HG03060 (cell line): ENCODE results near the gene DNAJC7.
"Not testable (repeated sequence)": the region's sequence is repeated elsewhere in the genome, so short reads cannot be mapped to it uniquely, and the experiment has no call there.

Experiments used
- ATAC-seq: cut with Tn5 transposase; IDR thresholded peaks from one replicate; pipeline ENCODE4 v1.9.1; 2021; ENCODE audit warnings: low read depth, moderate number of reproducible peaks; ENCODE audit not compliant: unreplicated experiment

Gene DNAJC7

DNA sequence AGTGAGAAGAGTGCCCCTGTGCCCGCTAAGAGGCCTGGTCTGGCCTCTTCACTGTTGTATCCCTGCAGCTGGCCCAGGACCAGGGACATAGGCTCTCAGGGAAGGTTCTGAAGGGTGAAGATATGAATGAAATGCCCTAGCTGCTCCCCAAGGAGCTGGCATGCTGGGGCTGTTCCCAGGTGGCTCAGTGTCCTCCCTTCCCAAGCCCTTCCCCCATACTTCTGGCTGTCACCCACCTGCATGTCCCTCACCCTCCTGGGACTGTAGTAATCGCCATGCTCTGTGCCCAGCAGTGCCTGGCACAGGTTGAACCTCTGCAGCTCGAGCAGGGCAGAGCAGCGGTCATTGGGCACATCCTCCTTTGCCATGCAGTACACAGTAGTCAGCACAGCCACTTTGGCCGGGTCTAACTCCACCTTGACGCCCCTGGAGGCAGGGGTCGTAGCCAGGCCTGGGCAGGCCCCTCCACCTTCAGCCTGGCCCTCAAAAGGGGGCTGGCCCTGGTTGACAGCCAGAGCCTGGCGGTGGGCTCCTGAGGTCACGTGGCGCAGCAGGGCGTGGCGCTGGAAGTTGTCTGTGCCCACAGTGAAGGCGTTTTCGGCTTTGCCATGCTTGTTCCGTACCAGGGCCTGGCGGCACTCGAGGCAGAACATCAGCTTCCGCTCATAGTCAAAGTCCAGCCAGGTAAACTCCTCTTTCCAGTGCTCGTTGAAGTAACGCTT, 25.5 kb upstream of the DNAJC7 start:
- no peak for ATAC-seq

DNA sequence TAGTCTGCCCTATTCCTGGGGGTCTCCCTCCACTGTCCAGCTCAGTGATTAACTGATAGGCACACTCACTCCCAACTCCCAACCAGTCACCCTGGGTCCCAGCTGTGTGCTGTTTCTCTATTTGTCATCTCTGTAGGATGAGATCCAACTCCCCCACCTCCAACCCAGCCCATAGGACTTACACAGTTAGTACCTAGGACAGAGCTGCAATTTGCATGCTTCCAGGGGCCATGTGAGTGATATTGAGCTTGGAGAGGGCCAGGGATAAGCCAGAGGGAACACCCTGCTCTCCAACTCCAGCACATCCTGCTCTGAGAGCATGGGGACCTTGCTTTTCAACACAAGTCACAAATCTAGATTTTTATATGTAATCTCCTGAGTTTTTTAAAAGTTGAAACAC, 24.4 kb upstream of the DNAJC7 start:
- no peak for ATAC-seq

DNA sequence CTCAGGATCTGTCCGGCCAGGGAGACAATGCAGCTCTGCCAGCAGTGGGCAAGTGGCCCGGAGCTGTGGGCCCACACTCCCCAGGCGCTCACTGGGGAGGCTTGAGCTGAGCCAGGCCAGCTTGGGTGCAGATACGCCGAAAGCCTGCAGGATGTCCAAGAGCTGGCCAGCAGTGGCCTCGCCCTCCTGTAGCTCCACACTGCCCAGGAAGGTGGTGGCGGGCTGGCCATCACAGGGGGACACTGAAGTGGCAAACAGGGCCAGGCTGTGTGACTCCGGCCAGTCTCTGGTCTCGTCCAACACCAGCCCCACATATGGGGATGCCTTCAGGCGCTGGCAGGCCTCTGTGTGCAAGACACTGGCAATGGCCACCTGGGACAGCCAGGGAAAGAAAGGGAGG, 23.6 kb upstream of the DNAJC7 start:
- ATAC-seq, result no peak

DNA sequence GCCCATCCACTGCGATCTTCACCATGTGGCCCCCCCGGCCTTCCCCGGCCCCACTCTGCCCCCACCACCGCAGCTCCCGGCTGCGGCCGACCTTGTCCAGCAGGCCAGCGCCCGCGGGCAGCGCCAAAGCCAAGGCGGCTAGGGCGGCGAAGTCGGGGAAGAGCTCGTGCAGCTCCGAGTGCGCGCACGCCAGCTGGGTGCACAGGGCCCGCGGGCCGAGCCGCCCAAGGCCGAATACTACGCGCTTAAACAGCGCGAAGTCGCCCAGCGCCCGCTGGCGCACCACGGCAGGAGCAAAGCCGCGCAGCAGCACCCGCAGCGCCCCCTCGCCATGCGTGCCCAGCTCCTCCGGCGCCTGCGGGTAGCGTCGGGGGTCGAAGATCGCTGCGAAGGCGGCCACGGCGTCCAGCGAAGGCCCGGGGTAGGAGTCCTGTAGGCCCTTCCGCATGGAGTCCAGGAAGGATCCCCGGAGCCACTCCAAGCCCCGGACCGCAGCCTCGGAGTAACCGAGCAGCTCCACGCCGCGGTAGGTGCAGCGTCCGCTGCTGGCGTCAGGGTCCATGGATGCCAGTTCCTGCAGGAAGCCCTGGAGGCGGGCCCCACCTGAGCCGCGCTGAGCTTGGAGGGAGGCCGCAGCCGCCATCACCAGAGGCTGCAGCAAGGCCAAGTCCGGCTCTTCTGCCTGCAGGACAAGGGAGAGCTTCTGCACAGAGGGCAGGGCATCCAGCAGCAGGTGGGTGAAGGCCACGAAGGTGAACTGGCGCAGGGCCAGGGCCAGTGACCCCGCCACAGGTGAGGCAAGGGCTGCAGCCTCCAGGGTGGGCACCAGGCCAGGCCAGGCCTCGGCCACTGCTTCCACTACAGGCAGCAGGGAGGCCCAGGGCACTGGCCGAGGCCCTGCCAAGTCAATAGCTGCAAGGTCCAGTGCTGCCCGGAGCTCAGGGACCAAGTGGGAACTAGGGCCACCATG, 22.8 kb upstream of the DNAJC7 start:
- no peak for ATAC-seq

DNA sequence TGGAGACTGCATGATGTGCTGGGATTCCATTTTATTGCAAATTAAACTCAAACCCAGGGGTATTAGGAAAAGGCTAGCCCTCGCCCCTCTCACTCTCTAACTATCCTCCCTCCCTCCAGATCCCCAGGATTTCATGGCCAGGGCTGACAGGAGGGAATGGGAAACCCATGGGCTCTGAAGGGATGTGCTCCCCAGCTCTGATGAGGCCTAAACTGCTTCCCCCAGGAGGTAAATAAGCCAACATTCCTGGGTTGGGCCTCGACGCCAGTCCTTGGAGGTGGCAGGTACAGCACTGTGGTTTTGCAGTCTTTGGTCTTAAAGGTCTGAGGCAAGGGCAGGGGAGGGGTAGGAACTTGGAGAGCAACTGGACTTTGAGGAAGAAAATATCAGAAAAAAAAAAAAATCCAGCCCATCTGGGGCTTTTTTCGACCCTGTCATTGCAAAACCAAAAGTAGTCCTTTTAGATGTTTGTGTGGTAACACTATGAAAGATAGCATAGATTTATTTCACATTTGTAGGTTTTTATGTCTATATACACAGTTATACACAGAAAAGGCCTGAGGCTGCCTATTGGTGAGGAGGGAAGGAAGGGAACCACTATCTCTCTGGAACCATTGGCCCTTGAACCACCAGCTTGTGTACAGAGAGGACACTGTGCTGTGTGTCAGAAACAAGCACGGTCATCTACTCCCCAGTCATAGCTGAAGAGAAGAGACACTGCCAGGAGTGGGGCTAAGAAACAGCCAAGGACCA, 21.2 kb upstream of the DNAJC7 start:
- ATAC-seq, result no peak

DNA sequence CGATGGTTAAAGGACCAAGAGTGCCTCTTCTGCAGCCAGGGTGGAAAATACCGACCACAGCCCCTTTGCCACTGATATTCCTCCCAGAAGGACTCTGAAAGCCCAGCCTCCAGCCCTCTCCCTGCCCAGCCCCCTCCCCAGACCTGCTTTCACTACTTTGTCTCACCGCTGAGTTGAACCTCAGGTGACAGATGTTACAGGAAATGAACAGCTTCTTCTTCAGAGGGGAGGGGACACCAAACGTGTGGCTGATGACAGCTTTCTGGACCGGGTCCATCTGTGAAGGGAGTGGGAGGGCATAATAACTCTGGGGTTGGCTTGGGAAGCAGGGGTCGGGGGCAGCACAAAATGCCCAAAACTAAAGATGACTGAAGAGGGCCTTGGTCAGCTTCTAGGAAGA, 16.8 kb upstream of the DNAJC7 start:
- no peak for ATAC-seq

DNA sequence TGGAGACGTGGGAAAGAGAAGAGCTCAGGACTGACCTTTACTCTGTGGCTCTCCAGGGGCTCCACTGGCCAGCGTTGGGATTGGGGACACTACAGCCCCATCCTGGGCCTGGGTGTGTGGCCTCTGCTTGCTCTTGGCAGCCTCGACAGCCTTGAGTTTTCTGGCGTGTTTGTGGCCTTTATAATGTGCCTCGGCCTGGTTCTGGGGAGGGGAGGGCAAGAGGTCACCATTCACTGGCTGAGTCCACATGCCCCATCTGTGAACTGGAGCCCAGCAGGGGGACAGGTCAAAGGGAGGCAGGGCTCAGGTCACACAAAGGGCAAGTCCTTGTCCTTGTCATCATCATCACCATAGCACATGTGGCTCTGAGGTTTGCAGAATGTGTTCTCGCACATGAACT, 14.3 kb upstream of the DNAJC7 start:
- ATAC-seq, result no peak

DNA sequence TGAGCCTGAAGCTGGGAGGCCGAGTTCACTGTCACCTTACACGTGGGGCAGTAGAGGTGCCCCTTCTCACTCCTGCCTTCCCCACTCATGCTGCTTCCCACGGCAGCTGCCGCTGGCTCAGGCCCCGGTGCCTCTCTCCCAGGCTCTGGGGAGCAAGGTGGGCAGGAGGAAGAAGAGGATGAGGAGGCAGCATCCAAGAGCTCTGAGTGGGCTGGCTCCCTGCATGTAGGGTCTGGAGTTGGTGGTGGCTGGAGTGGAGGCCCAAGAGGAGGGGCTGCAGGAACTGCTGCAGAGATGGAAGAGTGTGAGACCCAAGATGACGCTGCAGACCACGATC, 11.5 kb upstream of the DNAJC7 start:
- ATAC-seq, result no peak

DNA sequence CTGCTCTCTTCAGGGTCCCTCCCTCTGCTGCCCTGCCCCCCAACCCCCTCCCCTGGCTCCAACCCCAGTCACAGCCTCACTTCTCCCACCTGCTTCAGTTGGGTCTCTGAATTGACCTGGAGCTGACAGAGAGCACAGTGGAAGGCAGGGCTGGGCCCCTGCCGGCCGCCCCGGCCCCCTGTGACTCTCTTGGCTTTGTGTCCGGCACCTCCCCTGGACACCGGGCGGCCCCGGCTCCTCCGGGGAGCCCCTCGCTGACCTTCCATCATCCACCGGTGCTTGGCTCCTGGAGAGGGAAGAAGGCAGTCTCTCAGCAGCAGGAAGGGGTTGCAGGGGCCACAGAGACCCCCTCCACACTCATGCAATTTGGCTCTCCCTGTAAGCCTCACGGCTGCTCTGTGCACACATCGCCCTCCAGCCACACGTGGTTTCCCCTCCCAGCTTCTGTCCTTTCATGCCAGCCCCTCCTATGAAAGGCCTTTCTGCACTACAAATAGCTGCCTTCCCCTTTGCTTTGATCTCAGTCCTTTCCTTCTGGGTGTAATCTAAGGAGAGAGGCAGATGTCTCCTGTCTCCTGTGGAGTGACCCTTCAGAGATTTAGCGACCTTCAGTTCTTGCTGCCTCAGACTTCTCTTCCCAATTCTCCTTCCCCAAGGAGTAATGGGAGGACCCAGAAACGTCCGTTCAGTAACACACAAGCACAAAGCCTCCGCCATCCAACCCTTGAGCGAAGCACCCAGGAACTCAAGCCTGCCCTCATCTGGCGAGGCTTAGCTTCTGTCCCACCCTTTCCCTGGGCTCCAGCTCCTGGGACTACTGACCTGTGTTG, 10.9 kb upstream of the DNAJC7 start:
- no peak for ATAC-seq

DNA sequence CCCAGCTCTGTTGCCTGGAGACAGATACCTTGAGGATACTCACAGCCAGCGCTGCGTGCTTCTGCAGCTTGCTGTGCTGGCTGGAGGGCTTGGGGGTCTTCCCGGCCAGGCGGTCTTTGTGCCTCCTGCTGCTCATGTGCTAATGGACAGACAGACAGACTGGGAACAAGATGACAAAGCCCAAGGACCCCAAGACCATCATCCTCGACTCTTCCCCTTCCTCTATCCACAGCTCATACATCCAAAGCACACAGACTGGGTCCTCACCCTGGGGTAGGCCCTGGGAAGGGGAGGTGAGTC, 10.3 kb upstream of the DNAJC7 start:
- ATAC-seq, result no peak

DNA sequence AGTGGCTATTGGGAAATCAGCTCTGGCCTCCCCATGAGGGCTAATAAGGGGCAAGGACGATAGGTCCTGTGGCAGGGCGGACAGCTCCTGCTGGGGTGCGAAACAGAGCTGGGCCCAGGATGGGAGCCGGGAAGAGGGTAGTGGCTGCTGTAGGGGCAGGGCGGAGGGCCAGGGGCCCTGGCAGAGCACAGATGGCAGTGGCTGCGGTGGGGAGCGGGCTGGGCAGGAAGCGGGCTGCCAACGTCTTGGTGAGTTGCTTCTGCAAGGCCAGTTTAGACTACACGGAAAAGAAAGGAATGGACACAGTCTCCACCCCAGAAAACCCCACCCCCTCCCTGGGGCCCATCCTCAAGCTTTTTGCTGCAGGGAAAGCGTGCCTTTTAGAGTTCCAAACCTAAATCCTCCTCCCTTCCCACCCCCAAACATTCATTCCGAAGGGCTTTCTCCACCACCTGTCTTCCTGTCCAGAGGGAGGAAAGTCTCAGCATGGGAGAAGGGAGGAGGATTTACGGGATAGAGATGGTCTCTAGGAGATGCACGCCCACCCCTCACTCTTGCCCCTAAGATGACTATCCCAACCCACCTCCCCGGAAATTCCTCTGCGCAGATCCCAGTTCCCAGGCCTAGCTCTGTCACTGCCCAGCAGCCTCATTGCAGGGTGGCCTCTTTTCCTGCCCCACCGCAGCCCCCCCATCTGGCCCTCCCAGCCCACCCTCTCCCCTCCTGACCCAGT, 9.8 kb upstream of the DNAJC7 start:
- ATAC-seq, result no peak

DNA sequence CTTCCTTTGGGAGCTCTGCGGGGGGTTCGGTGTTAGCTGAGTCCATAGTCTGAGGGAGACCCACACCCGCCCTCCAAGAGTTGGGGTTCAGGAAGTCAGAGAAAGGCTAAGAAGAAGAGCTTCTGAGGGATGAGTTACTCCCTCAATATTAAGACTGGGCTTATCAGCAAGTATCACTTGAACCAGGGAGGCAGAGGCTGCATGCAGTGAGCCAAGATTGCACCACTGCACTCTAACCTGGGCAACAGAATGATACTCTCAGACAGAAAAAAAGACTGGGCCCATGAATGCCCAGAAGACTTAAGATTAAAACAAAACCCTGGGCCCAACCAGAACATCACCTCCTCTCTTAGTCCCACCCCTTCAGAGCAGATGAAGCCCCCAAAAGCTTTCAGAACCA, 8.7 kb upstream of the DNAJC7 start:
- ATAC-seq, result no peak

DNA sequence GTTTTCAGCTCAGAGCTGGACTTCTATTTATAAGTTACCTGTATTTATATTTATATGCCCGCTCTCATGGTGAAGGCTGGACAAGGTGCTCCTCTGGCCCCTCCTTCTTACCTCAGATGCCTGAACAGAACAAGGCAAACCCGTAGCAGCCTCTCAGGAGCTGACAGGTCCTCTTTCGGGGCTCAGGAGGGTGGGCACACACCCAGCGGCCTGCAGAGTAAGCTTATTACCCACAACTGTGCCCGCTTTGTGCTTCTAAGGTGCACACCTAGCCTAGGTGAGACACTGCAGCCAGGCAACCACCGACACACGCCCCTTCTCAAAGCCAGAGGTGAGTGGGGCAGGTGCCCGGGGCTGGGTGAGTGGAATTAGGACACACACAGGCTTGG, 7.9 kb upstream of the DNAJC7 start:
- ATAC-seq, result no peak

DNA sequence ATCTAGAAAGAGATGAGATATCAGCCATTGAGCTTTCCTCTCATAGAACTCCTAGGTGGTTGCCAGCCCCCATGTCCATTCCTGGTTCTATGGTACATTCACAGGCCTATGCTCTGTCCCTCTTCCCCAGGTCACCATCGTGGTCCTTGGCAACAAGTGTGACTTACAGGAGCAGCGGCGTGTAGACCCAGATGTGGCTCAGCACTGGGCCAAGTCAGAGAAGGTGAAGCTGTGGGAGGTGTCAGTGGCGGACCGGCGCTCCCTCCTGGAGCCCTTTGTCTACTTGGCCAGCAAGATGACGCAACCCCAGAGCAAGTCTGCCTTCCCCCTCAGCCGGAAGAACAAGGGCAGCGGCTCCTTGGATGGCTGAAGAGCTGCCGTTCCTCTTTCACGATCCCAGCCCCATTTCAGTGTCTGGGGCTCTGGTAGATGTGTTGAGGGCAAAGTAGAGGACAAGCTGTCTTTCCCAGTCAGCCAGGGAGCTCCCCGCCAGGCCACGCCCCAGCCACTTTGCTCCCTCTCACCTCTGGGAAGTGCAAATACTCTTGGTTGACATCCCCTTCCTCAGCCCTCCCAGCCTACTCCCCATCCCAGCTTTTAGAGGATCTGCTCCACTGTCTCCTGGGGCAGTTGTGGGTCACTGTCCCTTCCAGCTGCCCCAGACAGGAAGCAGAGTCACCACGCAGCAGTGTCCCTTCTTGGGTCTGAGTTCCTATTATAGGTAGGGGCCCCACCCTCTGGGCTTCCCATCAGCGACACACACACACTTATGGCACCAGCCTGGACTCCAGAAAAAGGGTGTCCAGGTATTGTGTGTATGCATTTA, 6.5 kb upstream of the DNAJC7 start:
- ATAC-seq, result no peak

DNA sequence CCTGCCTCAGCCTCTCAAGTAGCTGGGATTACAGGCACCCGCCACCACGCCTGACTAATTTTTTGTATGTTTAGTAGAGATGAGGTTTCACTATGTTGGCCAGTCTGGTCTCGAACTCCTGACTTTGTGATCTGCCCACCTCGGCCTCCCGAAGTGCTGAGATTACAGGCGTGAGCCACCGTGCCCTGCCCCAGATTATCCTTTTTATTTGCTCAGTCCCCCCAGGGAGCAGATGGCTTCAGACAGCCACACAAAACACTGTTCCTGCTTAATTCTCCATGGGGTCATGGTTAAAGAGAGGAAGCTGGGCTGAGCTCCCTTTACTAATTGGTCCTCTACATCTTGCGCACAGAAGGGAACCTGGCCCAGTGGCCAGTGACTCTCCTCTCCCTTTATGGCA, 3.6 kb upstream of the DNAJC7 start:
- ATAC-seq, result not testable (repeated sequence)

DNA sequence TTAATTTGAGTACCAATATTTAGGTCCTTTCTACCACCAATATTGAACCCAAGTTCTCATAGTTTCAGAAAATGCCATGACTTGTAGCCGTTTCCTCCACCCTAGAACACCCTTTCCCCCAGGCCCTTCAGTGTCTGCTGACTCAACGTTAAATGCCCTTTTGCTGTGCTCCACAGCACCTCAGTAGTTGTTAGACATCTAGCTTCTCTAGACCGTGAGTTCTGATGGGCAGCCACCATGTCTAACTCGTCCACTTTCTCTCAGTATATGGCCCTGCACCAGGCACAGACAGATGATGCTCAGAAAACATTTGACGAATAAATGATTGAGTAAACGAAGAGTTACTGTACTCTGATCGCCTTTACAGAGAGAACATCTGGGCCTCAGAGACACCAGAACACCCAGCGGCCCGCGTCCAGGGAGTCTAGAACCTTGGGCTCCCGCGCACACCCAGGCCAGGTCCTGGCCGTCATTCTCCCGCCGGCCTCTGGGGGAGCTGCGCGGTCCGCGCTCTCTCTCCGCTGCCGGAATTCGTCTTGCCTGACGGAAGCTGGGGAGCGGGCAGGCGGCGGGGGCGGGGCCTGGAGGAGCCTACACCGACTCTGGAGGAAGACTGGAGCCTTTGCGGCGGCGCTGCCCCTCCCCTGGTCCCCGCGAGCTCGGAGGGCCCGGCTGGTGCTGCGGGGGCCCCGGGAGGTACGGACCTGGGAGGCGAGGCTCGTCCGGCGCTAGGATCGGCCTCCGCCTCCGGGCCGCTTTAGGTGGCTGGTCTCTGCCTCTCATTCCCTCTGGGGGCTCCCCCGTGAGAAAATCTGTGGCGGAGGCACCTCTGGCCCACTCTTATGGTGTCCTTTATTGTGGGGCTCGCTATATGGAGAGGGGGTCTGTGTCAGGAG, 2.5 kb upstream of the DNAJC7 start, which contains the start of gene NKIRAS2:
TSS of gene NKIRAS2 (plus strand) at position 582 of the 896 bp plus-strand sequence. CDS start 1,488 bp downstream, outside the sequence.
- no peak for ATAC-seq

DNA sequence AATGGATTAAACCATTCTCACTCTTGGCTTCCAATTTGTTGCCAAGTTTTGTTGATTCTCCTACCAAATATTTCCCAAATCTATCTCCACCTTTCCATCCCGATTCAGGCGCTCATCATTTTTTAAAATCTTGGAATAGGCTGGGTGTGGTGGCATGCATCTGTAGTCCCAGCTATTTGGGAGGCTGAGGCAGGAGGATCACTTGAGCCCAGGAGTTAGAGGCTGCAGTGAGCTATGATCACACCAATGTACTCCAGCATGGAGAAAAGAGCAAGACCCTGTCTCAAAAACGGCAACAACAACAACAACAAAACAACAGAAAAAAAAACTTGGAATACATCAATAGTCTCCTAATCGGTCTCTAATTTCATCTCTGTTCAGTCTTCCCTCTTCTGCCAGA, 1.7 kb upstream of the DNAJC7 start:
- ATAC-seq, result no peak

DNA sequence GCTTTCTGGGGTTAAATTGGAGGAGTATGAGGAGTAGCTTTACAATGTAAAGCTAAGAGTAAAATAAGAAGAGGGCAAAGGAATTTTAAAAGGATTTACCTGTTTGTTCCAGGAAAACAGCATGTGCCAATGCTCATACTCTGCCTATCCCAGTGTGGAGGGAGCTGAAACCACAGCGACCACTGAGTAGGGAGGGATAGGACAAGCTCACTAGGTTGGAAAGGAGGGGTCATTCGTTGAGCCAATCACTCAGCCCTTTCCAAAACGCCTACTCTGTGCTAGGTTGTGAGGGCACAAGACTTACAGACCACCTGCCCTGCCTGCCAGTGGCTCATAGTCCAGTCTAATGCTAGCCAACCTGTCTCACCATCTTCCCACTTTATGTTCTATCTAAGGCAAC, 1.1 kb upstream of the DNAJC7 start:
- ATAC-seq, result no peak
